Adrenal gland (tissue), 5 donors: ENCODE results near the gene EXO1.

Experiments used
- POLR2A ChIP-seq, 2 donors: fragments of 450-650 bp; IDR thresholded peaks; one replicate each; pipeline ENCODE4 v1.6.1; 2017; ENCODE audit warnings: antibody characterized with exemption in 2 of 2, mild to moderate bottlenecking in 2 of 2, moderate library complexity in 1 of 2
- TF ChIP-seq, protein P1 (sequence below), 6 experiments: fragments of 450-650 bp in 4 of 6; fragments of 200-600 bp in 2 of 6; sonication (generic) in 1 of 6; IDR thresholded peaks; 1 replicate in 5 of 6; 2 replicates in 1 of 6; pipeline versions ENCODE4 v1.5.1 to v1.8.0; 2016 to 2021; ENCODE audit warnings: antibody characterized with exemption in 6 of 6, mild to moderate bottlenecking in 2 of 6, moderate library complexity in 1 of 6
- donor health status: DM: no; HTN: no; CAD: no.

DNA sequence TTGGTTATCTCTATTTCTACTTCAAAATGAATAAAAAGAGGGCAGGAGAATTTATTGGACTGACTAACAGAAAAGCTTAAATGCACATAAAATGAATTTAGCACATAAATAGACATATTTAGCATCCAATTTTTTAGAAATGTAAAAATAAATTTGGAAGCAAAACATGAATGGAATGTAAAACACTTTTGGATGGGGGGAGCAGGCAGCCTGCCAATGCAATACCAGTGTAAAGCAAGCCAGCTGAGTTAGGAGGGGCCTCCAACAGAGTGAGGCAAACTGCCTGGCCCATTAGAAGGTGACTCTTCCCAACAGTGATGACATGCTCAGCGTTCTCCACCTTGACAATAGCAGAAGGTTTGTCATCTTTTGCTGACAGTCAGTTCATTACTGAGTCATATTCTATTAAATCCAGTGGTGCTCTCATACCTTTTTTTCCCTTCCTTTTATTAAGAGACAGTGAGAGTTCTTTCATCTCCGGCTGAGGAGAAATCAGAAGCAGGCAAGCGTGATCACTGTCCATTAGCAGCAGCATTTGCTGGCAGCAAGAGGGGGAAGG is 19.5 kb upstream of the EXO1 start:
- TF ChIP-seq, protein P1, sequence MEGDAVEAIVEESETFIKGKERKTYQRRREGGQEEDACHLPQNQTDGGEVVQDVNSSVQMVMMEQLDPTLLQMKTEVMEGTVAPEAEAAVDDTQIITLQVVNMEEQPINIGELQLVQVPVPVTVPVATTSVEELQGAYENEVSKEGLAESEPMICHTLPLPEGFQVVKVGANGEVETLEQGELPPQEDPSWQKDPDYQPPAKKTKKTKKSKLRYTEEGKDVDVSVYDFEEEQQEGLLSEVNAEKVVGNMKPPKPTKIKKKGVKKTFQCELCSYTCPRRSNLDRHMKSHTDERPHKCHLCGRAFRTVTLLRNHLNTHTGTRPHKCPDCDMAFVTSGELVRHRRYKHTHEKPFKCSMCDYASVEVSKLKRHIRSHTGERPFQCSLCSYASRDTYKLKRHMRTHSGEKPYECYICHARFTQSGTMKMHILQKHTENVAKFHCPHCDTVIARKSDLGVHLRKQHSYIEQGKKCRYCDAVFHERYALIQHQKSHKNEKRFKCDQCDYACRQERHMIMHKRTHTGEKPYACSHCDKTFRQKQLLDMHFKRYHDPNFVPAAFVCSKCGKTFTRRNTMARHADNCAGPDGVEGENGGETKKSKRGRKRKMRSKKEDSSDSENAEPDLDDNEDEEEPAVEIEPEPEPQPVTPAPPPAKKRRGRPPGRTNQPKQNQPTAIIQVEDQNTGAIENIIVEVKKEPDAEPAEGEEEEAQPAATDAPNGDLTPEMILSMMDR (IDR thresholded peaks at IDR 0.05): no peak
- TF ChIP-seq POLR2A (IDR thresholded peaks at IDR 0.05): no peak
